HL-60 (cell line): ENCODE measurements around the gene JPH3.

ENCODE experiments used
- GABPA ChIP-seq: IDR thresholded peaks from 2 replicates; pipeline ENCODE4 v1.6.1; 2012; ENCODE audit warnings: low read depth
- POLR2AphosphoS5 ChIP-seq: IDR thresholded peaks from 2 replicates; pipeline ENCODE4 v1.6.1; 2012; ENCODE audit warnings: low read depth
- SPI1 ChIP-seq: IDR thresholded peaks from 2 replicates; pipeline ENCODE4 v1.6.1; 2012; ENCODE audit warnings: low read depth, mild to moderate bottlenecking, borderline replicate concordance
- TF ChIP-seq, protein P1 (sequence below): IDR thresholded peaks from one replicate; pipeline ENCODE4 v1.5.1; 2011; ENCODE audit warnings: low read length, control low read depth, inconsistent platforms; ENCODE audit not compliant: insufficient read depth
- TF ChIP-seq, protein P2 (sequence below): IDR thresholded peaks from 2 replicates; pipeline ENCODE4 v1.6.1; 2012; ENCODE audit warnings: low read depth; ENCODE audit not compliant: insufficient replicate concordance

DNA sequence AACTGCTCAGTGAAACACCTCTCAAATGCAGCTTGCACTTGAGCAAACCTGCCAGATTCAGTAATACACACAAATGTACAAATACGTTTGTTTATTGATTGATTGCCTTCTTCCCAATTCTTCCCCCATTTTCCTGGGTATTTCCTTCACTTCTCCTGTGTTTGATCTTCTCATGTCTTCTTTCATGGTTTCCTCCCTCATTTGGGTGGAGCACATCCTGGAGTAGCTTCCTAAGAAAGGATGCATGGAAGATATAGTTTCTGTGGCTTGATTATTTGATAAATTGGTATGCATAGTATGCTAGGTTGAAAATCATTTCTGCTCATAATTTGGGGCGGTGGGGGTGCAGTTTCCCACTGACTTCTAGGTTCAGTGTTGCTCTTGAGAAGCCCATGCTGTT, 28.8 kb downstream of the JPH3 start:
- TF ChIP-seq, protein P1, sequence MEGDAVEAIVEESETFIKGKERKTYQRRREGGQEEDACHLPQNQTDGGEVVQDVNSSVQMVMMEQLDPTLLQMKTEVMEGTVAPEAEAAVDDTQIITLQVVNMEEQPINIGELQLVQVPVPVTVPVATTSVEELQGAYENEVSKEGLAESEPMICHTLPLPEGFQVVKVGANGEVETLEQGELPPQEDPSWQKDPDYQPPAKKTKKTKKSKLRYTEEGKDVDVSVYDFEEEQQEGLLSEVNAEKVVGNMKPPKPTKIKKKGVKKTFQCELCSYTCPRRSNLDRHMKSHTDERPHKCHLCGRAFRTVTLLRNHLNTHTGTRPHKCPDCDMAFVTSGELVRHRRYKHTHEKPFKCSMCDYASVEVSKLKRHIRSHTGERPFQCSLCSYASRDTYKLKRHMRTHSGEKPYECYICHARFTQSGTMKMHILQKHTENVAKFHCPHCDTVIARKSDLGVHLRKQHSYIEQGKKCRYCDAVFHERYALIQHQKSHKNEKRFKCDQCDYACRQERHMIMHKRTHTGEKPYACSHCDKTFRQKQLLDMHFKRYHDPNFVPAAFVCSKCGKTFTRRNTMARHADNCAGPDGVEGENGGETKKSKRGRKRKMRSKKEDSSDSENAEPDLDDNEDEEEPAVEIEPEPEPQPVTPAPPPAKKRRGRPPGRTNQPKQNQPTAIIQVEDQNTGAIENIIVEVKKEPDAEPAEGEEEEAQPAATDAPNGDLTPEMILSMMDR = no peak
- TF ChIP-seq POLR2AphosphoS5 (no peak), GABPA (no peak), SPI1 (no peak)
- TF ChIP-seq, protein P2, sequence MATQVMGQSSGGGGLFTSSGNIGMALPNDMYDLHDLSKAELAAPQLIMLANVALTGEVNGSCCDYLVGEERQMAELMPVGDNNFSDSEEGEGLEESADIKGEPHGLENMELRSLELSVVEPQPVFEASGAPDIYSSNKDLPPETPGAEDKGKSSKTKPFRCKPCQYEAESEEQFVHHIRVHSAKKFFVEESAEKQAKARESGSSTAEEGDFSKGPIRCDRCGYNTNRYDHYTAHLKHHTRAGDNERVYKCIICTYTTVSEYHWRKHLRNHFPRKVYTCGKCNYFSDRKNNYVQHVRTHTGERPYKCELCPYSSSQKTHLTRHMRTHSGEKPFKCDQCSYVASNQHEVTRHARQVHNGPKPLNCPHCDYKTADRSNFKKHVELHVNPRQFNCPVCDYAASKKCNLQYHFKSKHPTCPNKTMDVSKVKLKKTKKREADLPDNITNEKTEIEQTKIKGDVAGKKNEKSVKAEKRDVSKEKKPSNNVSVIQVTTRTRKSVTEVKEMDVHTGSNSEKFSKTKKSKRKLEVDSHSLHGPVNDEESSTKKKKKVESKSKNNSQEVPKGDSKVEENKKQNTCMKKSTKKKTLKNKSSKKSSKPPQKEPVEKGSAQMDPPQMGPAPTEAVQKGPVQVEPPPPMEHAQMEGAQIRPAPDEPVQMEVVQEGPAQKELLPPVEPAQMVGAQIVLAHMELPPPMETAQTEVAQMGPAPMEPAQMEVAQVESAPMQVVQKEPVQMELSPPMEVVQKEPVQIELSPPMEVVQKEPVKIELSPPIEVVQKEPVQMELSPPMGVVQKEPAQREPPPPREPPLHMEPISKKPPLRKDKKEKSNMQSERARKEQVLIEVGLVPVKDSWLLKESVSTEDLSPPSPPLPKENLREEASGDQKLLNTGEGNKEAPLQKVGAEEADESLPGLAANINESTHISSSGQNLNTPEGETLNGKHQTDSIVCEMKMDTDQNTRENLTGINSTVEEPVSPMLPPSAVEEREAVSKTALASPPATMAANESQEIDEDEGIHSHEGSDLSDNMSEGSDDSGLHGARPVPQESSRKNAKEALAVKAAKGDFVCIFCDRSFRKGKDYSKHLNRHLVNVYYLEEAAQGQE = no peak
